SK-N-SH treated with all-trans-retinoic acid at 6 μM for 48 hours (cell line): ENCODE measurements around the gene C15orf39.
"Not testable (repeated sequence)": the region's sequence is repeated elsewhere in the genome, so short reads cannot be mapped to it uniquely, and the experiment has no call there.

ENCODE experiments used
- ARNTL ChIP-seq: fragments of 450-650 bp; formaldehyde crosslinking; IDR thresholded peaks from 2 replicates; pipeline ENCODE4 v1.5.0; 2020; ENCODE audit warnings: low read depth, mild to moderate bottlenecking, moderate library complexity, borderline replicate concordance
- ESRRG ChIP-seq: fragments of 250-450 bp; sonication (Bioruptor Pico); IDR thresholded peaks from 2 replicates; pipeline ENCODE4 v1.6.1; 2021; ENCODE audit warnings: mild to moderate bottlenecking
- OSR1 ChIP-seq: fragments of 250-450 bp; sonication (Bioruptor Pico); IDR thresholded peaks from 2 replicates; pipeline ENCODE4 v1.8.0; 2022; ENCODE audit warnings: moderate library complexity, mild to moderate bottlenecking, inconsistent platforms
- RARB ChIP-seq: fragments of 250-450 bp; sonication (Bioruptor Pico); IDR thresholded peaks from 2 replicates; pipeline ENCODE4 v1.8.0; 2021; ENCODE audit warnings: mild to moderate bottlenecking, moderate library complexity
- ZC3H10 ChIP-seq: fragments of 250-450 bp; sonication (Bioruptor Pico); IDR thresholded peaks from 2 replicates; pipeline ENCODE4 v1.5.1; 2021; ENCODE audit warnings: mild to moderate bottlenecking, moderate library complexity
- ZFP30 ChIP-seq: fragments of 450-650 bp; formaldehyde crosslinking; IDR thresholded peaks from 2 replicates; pipeline ENCODE4 v1.5.0; 2022; ENCODE audit warnings: mild to moderate bottlenecking, moderate library complexity
- ZNF565 ChIP-seq: fragments of 450-650 bp; formaldehyde crosslinking; conservative IDR thresholded peaks from 2 replicates; pipeline ENCODE4 v1.5.0; 2020; ENCODE audit warnings: low read depth, mild to moderate bottlenecking, moderate library complexity

DNA sequence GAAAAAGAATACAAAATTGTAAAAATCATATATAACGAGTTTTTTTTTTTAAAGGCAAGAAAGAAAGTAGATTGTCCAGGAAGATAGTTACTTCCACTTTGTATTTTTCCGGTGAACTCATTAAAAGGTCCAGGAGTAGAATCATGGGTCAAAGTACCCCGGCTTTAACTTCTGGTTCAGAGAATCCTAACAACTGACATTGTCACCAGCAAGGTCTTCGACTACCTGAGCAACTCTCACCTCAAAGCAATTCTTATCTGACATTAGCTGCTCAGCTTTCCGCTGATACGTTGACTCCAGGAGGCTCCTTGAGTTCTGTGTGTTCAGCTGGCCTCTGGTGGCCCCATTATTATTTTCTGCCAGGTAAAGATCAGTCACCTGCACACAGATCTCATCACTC lies 47.3 kb downstream of the C15orf39 start:
- not testable (repeated sequence) for TF ChIP-seq ZNF565; ZFP30 (CRISPR knock-in tag); ESRRG (CRISPR knock-in tag); ARNTL (CRISPR knock-in tag); ZC3H10; OSR1; RARB (CRISPR knock-in tag)
